ENCODE data around the gene CHORDC1.
"Not testable (repeated sequence)": the region's sequence is repeated elsewhere in the genome, so short reads cannot be mapped to it uniquely, and the experiment has no call there.

Gene CHORDC1

DNA sequence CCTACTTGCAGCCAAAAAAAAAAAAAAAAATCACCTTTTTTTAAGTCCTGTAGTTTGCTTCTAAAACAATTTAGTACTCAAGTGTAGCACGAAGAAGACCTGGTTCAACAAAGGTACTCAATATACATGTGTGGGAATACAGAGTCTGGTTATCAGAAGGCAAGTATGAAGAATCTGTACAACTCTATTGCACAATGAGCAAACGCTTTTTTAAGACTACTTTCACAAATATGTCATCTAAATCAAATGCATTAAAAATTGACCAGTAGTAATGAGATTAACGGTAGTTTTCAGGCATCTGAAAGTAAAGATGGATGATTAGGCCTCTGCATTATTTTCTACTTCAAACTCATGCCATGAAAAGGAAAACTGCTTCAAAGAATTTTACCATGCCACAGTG, 9.5 kb downstream of the CHORDC1 start:
- no peak for DNase-seq (ENCODE audit: low read depth)

DNA sequence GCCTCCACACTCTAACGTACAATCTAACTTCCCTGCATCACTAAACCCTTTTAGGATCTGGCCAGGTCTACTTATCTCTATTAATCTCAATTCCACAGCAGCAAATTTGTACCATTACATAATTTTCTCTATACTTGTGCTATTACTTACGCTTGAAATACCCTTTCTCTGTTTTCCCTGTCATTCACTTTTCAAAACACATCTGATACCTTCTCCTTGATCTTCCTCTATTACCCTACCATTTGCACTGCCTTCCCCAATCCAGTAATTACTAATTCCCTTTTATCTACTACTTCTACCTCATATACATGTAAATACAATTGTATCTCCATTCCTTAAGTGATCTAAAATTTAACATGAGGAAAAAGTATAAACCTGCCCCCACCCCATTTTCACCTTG, 14.0 kb downstream of the CHORDC1 start:
- no peak for DNase-seq (ENCODE audit: low read depth)

DNA sequence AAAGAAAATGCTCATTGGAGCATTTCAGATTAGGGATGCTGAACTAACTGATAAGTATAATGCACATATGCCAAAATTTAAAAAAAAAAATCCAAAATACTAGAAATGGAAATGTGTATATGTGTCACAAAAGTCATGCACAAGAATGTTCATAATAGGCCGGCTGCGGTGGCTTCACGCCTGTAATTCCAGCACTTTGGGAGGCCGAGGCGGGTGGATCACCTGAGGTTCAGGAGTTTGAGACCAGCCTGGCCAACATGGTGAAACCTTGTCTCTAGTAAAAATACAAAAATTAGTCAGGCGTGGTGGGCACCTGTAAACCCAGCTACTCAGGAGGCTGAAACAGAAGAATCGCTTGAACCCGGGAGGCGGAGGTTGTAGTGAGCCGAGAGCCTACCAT, 14.9 kb downstream of the CHORDC1 start:
- not testable (repeated sequence) for DNase-seq (ENCODE audit: low read depth)

DNA sequence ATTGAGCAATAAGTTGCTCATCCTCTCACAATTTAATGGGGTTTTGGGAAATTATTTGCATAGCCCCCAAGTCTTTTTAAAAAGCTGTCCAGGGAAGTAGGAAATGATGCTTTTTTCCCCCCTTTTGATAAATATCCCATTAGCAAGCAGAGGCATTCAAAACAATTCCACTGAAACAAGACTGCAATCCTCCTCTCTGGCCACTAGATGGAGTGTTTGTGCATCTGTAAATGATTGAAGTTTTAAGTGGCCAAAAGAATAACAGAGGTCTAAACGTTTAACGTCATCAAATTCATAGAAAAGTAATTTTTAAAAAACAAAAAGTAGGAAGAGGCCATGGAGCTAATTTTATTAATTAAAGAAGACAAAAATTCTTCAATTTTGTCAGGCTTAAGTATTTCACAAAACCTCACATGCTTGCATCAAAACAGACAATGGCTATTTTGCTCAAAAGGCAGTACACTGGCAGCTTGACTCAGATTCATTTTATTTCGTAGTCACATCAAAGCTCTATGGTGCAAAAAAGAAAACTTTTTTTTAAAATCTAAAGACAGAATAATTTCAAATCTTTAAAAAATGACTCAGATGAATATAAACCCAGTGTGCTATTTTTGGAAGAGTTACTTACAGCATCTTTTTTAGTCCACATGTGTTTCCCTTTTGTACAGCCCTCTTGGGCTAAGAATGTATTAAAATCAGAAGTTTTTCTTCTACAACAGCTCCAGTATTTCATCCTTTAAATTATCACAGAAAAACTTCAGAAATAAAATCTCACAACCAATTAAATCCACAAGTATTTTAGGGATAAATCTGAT, 17.8 kb downstream of the CHORDC1 start:
- no peak for DNase-seq (ENCODE audit: low read depth)

DNA sequence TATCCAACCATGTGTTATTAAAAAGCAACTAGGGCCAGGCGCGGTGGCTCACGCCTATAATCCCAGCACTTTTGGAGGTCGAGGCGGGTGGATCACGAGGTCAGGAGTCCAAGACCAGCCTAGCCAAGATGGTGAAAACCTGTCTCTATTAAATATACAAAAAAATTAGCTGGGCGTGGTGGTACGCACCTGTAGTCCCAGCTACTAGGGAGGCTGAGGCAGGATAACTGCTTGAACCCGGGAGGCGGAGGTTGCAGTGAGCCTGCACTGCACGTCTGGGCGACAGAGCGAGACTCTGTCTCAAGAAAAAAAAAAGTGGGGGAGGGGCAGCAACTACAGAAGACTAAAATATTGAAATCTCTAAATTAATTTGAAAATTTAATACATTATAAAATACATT, 18.4 kb downstream of the CHORDC1 start:
- DNase-seq (ENCODE audit: low read depth) = no peak

DNA sequence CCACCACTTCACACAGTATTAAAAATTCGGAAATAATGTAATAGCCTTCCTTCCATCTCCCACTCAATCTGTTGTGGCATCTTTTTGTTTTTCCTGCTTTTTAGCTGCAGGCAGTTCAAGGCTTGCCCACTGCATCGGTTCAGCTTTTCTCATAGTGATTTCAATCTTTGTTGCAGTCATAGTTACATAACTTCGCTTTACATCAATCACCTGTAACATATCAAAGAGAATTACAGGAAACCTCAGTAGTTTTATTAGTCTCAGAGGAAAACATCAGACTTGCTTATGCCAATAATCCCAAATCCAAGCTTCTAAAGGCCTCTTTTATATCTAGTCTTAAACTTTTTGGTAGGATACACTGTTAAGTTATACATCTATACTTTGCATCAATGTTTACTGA, 20.5 kb downstream of the CHORDC1 start:
- DNase-seq (ENCODE audit: low read depth) = no peak

DNA sequence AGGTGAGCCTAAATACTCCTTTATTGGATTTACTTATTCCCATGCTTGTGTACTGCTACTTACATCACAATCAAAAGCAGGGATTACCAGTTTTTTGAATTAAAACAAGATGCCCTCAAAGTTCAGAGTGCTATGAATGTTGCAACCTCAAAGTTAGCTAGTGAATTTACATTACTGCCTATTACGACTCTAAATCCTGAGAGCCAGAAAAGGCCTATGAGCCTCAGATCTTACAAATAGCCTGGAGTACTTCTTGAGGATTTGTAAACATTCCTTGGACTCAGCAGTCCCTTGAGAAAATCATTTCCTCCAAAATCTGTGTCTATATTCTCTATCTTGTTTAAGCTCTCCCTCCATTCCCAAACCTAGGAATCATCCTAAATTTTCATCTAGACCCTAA, 25.5 kb downstream of the CHORDC1 start:
- no peak for DNase-seq (ENCODE audit: low read depth)

DNA sequence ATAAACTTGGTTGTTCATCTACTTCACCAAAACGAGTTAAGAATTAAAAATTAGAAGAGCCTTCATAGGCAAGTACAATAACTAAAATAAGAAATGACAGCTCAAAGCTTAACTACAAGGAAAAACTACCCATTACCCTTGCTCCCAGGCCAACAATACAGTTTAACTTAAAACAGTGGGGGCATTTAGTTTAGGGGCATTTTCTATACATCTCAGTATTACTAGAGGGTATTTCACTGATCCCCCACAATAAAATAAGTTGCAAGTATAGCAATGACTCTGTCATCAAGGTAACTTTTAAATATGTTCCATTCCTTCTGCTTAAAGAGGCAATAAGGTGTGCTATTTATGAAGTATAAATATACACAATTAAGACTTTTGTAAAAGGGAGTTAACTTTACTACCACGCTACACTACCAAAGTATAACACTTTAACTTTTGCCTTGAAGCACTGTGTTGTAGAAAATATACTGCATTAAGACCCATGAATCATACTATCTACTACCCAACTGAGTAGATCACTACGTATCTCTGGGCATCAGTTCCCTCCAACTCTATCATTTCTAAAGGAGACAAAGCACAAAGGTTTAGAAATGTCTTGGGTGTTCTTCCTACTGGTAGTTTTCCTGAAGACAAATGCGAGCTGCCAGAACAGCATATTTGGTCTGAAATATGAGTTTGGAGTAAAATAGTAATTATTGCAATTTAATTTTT, 29.8 kb downstream of the CHORDC1 start:
- DNase-seq (ENCODE audit: low read depth) = no peak

DNA sequence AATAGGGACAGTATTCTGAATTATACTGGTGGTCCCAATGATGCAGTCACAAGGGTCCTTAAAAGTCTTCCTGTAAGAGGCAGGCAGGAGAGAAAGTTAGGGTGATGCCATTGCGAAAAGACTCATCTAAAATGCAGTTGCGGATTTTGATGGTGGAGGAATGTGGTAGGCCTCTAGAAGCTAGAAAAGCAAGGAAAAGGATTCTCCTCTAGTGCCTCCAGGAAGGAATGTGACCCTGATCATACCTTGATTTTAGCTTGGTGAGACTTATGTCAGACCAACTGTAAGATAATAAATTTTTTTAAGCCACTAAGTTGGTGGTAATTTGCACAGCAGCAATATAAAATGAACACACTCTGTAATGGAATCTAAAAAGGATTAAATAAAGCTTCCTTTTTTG, 33.8 kb downstream of the CHORDC1 start:
- DNase-seq (ENCODE audit: low read depth) = no peak

DNA sequence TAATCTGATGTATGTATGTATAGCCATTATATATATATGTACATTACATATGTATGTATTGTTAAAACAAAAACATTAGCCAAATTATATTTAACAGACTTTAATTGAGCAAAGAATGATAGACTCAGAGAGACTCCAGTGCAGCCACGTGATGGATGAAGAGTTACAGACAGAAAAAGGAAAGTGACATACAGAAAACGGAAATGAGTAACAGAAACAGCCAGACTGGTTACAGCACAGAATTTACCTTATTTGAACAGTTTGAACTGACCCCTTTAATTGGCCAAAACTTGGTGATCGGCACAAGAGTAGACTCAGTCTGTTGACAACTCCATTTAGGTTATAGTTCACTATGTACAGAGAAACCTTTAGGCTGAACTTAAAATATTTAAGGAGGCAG, 35.0 kb downstream of the CHORDC1 start:
- no peak for DNase-seq (ENCODE audit: low read depth)

DNA sequence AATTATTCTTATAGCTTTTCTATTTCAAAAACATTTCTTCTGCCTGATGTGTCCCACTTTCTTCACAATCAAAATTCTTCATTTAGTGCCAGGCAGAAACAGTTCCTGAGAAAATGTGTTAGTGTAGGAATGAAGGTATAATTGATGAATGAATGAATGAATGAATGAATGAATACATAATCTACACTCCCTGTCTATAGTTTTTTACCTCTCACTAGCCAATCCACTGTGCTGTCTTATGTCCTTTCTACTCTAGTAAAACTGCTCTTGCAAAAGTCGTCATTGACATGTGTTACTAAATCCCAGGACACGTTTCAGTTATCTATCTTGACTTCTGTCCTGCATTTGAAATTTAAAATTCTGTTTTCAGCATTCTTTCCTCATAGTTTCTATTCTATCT, 42.9 kb downstream of the CHORDC1 start:
- no peak for DNase-seq (ENCODE audit: low read depth)

DNA sequence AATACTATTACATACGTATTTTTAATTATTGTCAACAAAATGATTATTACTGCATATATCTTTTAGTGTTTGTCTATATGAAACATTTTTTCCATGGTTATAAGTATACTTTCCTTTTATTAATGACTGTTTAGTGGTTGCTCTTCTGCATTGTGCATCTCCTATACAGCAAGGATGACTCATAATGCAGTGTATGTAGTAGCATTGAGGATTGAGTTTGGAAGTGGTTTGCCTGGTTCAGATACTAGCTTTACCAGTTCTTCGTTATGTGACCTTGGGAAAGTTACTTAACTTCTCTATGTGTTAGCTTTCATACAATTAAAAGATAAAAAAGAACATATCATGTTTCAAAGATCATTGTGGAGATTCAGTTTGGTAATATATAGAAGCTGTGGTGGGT, 44.1 kb downstream of the CHORDC1 start:
- no peak for DNase-seq (ENCODE audit: low read depth)

DNA sequence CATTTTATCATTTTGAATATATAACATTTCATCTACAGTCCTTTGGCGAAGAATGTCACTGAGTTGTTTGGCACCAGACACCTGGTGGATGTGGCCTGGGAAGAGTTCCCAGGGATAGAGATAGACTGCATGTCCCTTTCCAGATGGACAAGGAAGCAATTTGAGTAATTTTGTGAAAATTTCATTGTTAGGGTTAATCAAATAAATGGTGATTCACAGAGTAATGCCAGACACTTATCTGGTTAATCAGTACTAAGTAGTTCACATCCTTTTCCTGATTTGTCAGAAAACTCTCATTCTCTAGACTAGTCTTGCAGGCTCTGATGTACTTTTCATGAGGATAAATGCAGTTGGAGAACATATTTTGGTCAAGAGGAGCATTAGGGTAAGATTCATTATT, 46.8 kb downstream of the CHORDC1 start:
- DNase-seq (ENCODE audit: low read depth) = no peak

DNA sequence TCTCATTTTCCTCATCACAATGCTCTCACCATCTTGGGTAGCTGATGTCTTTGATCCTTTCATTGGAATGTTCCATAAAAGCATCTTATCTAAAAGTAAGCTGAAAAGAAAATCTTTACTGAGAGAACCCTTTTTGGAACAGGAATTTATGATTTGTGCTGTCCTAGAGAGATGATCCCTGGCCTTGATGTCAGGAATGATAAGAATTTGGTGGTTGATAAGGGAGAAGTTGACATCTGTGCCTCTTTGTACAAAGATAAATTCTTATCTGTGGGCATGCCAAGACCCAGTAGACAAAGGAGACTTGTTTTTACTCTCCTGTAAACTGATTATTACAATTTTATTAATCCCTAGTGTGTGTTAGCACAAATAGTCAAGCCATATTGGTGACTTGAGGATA, 51.5 kb downstream of the CHORDC1 start:
- DNase-seq (ENCODE audit: low read depth) = no peak

DNA sequence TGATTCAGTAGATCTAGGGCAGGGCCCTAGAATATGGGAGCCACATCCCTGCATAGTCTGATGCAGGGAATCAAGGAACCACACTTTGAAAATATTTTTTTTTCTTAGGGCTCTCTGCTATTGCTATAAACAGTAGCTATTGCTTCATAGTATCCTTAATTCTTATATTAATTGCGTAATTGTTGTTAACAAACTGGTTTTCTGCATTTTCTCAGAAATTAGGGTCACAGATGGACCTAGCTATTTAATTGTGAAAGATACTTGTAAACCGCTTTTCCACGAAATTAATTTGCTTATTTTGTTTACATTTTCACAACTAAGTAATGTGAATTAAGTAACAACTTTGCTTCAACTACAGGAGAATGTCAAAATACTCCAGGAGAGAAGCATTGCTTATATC, 54.3 kb downstream of the CHORDC1 start:
- no peak for DNase-seq (ENCODE audit: low read depth)

DNA sequence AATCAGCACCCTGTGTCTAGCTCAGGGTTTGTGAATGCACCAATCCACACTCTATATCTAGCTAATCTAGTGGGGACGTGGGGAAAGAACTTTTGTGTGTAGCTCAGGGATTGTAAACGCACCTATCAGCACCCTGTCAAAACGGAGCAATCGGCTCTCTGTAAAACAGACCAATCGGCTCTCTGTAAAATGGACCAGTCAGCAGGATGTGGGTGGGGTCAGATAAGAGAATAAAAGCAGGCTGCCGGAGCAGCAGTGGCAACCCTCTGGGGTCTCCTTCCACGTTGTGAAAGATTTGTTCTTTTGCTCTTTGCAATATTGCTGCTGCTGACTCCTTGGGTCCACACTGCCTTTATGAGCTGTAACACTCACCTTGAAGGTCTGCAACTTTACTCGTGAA, 55.1 kb downstream of the CHORDC1 start:
- DNase-seq (ENCODE audit: low read depth) = not testable (repeated sequence)

DNA sequence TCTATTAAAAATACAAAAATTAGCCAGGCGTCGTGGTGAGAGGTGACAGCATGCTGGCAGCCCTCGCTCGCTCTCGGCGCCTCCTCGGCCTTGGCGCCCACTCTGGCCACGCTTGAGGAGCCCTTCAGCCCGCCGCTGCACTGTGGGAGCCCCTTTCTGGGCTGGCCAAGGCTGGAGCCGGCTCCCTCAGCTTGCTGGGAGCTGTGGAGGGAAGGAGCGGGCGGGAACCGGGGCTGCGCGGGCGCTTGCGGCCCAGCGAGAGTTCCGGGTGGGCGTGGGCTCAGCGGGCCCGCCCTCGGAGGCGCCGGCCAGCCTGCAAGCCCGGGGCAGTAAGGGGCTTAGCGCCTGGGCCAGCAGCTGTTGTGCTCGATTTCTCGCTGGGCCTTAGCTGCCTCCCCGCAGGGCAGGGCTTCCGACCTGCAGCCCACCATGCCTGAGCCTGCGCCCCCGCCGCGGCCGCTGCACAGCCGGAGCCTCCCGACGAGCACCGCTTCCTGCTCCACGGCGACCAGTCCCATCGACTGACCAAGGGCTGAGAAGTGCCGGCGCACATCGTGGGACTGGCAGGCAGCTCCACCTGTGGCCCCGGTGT, 55.8 kb downstream of the CHORDC1 start:
- not testable (repeated sequence) for DNase-seq (ENCODE audit: low read depth)
